ENCODE results near the gene UFC1.
"Not testable (repeated sequence)": the region's sequence is repeated elsewhere in the genome, so short reads cannot be mapped to it uniquely, and the experiment has no call there.

The UFC1 gene

GRCh38 chr1:161153682-161154337 lies at the start of gene UFC1:
UFC1 (plus strand) TSS chr1:161153978; CDS start chr1:161153998, 20 bp downstream.
- DNase-seq: peak; percentile 73 to 92

GRCh38 chr1:161106431-161106830 lies 47.3 kb upstream of the UFC1 start:
- no peak for DNase-seq

- no peak for DNase-seq
Observed at GRCh38 chr1:161111117-161111516, 42.7 kb upstream of the UFC1 start.

- DNase-seq: no peak
Observed at GRCh38 chr1:161111527-161111926, 42.3 kb upstream of the UFC1 start.

GRCh38 chr1:161113915-161114314 lies 39.9 kb upstream of the UFC1 start:
- DNase-seq: no peak

- DNase-seq: no peak
Observed at GRCh38 chr1:161114556-161114955, 39.2 kb upstream of the UFC1 start.

- no peak for DNase-seq
Observed at GRCh38 chr1:161115132-161115711, 38.6 kb upstream of the UFC1 start.

- not testable (repeated sequence) for DNase-seq
Observed at GRCh38 chr1:161115961-161116360, 37.8 kb upstream of the UFC1 start.

GRCh38 chr1:161117759-161118581 lies 35.8 kb upstream of the UFC1 start, which contains the start of the genes NIT1 and PFDN2:
NIT1 (plus strand) TSS chr1:161118105; CDS start chr1:161118177, 72 bp downstream.
PFDN2 (minus strand) TSS chr1:161118037; CDS start chr1:161118026, 11 bp downstream.
- DNase-seq: peak; percentile 74 to 78

GRCh38 chr1:161119092-161119903 lies 34.5 kb upstream of the UFC1 start:
- no peak for DNase-seq

- no peak for DNase-seq
Observed at GRCh38 chr1:161121042-161121650, 32.6 kb upstream of the UFC1 start.

GRCh38 chr1:161121834-161122233 lies 31.9 kb upstream of the UFC1 start:
- DNase-seq: peak in 1 of 2 donors; percentile 1

- DNase-seq: no peak
Observed at GRCh38 chr1:161122967-161123366, 30.8 kb upstream of the UFC1 start.

GRCh38 chr1:161127649-161128048 lies 26.1 kb upstream of the UFC1 start:
- no peak for DNase-seq

- DNase-seq: no peak
Observed at GRCh38 chr1:161128591-161129420, 25.0 kb upstream of the UFC1 start.

GRCh38 chr1:161130266-161130665 lies 23.5 kb upstream of the UFC1 start:
- DNase-seq: no peak

GRCh38 chr1:161131523-161132409 lies 22.0 kb upstream of the UFC1 start:
- DNase-seq: peak in 1 of 2 donors; percentile 9

GRCh38 chr1:161132410-161133219 lies 21.2 kb upstream of the UFC1 start, which contains the start of gene DEDD:
DEDD (minus strand) TSS chr1:161132667; CDS start chr1:161124462, 8,205 bp downstream.
- peak; percentile 91 to 98 for DNase-seq

- no peak for DNase-seq
Observed at GRCh38 chr1:161133220-161133740, 20.5 kb upstream of the UFC1 start.

Data from hippocampal formation (tissue), 2 donors.